Kasumi-1 (cell line): ENCODE measurements around the gene CDK6.
A peak's percentile ranks its signal among the peaks of the same experiment; 100 is the strongest.

Source experiments
- DNase-seq, 2 experiments: peaks; one replicate each; lab custom pipeline; 2025; lab: John Stamatoyannopoulos, UW

The CDK6 gene

DNA sequence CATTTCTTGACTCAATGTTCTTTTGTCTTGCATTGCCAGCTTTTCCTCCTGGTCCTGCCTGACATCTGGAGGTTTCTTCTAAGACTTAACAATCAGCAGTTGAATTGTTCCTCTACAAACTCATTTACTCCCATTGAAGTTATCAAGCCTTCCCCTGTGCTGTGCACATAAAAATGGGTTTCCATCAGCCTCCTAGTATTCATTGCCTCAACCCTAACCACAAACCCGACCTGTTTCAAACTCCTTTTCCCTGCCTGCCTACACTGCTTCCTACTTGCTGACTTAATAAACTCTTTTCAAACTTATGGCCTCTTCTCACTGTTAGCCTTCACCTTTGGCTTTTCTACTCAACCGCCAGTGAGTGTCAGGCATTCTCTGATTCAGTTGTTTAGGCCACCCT lies 9.4 kb upstream of the CDK6 start:
- DNase-seq: peak in 1 of 2 experiments; percentile 23

DNA sequence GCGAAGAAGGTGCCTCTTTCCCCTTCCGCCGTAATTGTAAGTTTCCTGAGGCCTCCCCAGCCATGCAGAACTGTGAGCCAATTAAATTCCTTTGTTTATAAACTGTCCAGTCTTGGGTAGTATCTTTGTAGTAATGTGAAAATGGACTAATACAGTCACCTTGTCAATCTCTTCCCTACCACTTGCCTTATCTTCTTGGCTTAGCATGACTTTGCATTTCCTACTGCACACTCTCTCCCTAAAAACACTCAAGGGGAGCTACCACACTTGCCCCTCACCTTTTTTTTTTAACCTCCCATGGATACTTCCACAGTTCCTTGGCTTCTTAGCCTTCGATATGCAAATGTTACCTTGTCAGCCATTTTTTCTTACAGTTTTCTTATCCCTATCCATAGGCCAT lies 7.4 kb upstream of the CDK6 start:
- no peak for DNase-seq

DNA sequence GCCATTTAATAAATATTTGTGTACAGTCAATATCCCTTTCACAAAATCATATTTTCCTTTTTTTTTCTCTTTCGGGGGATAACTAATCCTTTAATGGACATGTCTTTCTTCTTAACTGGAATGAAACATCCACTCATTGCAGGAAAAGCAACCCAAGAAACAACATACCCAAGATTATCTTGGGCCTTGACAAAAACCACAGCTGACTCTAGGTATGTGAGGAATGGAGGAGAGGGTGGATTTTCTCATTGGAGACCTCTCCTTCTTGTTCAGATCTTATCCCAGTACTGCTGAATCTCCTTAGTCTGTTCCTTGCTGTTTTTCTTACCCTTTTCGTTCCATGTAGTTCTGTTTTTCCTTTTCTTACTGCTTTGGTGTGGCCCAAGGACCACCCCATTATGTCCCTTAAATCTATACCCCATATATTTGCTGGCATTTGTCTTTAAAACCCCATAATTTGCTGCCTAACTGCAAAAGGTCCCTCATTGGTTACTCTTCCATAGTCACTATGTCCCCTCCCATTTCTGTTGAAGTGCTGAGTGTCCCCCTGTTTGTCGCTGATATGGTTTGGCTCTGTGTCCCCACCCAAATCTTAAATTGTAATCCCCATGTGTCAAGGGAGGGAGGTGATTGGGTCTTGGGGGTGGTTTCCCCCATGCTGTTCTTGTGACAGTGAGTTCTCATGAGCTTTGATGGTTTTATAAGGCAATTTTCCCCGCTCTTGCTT lies 6.8 kb upstream of the CDK6 start:
- no peak for DNase-seq

DNA sequence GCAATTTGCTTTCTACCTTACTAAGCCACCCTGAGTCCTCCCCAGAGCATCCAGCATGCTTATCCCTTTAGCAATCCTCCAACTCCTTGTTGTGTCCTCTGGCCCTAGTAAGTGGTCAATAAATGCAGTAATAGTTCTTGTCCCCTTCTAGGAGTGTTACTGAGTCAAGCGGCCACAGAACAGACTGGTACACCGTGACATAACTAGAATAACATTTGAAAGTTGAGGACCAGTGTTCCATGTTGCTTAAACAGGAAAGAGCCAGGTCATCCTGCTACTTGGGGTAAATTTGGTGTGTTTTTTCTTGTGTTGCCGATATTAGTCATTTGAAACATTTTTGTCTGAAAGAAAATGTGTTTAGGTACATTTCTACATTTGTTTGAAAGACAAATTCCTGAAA lies 4.8 kb upstream of the CDK6 start:
- no peak for DNase-seq

DNA sequence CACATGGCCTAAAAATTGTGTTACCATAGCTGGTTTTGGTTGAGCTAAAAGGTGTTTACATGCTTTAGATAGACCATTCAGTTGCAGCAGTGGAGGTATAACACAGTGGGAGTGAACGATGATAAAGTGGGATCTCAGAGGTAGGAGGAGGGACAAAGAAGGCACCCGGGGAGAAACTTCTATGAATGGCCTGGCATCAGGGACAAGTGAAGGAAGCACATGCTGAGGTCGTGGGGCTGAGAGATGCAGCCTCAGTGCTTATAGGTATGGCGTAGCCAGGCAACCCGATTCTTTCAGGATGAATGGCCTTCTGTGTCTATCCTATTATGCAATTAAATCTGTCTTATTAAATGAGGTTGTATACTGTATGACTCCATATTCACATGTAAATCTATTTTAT lies 3.9 kb upstream of the CDK6 start:
- DNase-seq: peak; percentile 33 to 42

DNA sequence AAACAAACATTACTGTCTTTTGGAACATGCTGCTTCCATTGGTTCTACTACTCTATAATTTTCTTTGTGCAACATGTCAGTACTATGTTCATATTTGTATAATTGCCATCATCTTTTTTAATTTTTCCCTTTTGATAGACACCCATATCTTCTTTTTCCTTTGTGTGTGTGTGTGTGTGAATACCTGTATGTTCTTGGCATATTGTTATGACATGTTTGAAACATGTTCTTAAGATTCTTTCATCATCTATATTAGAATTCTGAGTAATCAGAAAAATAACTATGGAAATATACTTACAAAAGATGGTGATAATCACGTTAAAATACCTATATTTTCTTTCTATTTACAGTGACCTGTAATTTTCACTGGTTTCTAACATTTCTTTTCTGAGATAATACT lies 3.5 kb upstream of the CDK6 start:
- no peak for DNase-seq

DNA sequence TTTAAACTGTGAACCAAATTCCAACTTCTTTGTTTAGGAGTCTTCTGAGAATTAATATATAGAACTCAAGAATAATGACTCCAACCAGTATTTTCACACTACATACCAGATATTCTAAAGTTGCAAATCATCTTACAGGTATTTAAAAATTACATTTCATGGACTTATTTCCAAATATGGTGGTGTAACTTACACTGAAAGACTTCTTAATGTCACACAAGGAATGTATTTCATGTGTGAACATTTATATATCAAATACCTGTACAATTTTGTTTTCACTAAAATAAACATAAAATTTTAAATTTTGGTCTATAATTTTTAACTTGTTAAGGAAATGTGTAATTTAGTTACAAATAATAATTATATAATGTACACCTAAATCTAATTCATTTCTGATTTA lies 2.6 kb upstream of the CDK6 start:
- DNase-seq: no peak

DNA sequence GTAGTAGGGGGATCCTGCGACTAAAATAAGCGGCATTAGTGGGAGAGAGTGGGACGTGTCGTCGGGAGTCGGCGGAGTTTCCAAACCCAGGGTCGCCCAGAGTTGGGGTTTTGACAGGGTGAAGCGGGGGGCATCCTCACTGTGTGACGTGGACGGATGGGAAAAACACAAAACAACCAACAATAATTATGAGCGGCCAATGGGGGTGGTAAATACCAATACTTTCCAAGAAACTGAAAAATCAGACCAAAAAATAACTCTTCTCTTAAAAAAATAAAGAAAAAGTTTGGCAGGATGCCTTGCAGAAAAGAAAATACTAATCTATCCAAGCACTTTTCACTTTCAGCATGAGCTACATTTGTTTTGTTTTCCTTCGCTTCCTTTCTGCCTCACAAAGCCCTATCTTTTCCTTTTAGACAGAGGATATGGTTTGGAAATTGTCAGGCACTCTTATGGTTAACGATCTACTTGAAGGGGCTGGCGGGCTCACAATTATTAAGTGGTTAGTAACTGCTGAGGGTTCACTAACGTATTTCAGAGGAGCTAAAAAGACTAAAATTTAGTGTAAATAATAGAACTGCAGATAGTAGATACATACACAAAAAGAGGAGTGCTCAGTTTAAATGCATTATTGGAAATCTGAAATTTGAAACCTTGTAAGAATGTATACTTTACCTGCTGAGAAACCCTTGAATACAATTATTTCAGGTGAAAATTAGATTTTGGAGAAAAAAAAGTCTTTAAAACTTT lies 802 bp upstream of the CDK6 start:
- peak; percentile 64 to 84 for DNase-seq

DNA sequence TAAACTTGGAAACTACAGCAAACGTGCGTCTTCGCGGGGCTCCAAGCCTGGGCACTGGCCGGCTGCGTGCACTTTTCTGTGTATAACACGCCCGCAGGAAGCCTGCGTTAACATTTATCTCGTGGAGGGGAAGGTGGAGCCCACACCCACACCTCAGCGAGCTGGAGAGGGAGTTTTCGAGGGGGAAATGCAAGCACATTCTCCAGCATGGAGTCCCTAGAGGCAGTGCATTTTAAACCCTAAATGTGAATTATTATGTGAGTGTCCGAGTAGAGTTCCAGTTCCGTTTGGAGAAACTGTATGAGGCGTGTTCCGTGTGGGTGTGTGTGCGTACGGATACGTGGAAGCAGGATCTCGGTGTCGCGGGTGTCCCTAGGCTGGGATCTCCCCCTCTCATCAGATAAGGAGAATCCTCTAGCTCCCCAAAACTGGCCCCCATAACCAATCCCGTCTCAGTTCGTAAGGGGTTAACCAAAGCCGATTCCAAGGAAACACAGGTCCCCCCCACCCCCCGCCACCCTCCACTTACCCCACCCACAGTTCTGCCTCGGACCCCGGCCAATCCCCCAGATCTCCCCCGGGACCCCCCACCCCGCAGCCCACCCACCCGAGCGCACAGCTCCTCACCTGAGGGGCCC lies 403 bp downstream of the CDK6 start:
- peak; percentile 58 to 76 for DNase-seq

DNA sequence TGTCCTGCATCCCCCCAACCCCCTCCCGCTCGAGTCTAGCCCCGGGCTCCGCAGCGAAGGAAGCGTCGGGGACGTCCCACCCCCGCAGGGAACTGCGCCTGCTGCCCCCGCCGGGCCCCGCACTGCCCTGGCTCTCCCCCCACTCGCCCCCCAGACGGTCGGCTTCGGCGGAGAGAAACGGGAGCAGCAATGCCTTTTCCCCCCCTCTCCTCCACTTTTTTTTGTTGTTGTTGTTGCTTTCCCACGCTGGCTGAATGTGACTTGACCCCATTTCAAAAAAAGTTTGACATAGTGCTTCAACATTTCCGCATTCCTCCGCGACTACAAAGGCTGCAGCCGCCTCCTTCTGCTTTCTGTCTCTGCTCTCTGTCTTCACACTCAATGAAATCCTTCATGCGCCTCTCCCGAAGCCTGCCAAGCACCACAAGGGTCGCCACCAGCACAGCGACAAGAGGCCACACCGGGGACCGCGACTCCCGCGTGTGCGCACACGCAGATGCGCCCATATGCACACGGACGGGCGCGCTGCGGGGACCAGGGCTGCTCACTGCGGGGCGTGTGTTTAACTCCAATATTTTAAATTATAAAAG lies 1.0 kb downstream of the CDK6 start:
- peak; percentile 60 to 68 for DNase-seq

DNA sequence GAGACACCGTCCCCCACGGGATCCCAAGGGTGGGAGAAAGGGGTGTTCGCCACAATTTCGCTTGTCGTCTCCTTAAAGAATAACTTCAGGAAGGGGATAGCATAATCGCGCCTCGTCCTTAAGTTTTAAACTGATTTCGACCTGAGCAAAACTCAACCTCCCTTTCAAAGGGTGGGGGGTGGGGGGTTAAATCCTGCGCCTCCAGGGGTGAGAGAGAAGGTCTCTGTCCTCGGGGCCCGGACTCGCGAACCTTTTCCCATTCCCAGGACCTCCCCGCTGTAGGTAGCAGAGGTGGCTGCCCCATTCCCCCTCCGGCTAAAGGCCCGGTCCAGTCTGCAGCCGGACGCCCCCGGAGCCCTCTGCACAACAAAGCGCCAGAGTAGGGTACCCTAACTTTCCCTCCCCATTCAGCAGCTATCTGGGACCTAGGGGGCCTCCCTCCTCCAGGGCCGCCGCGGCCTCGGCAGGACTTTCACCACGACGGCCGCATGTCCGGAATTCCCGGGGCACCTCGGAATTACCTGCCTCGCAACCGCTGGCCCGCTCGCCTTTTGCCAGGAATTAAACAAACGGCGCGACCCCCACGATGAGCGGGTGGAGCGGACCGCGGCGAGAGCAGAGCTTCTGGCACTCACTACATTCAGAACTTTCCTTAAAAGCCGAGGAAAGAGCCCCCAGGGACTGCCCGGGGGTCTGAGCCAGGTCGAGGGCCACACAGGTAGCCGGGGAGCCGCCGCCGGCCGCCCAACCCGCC lies 1.7 kb downstream of the CDK6 start:
- peak in 1 of 2 experiments; percentile 77 for DNase-seq

DNA sequence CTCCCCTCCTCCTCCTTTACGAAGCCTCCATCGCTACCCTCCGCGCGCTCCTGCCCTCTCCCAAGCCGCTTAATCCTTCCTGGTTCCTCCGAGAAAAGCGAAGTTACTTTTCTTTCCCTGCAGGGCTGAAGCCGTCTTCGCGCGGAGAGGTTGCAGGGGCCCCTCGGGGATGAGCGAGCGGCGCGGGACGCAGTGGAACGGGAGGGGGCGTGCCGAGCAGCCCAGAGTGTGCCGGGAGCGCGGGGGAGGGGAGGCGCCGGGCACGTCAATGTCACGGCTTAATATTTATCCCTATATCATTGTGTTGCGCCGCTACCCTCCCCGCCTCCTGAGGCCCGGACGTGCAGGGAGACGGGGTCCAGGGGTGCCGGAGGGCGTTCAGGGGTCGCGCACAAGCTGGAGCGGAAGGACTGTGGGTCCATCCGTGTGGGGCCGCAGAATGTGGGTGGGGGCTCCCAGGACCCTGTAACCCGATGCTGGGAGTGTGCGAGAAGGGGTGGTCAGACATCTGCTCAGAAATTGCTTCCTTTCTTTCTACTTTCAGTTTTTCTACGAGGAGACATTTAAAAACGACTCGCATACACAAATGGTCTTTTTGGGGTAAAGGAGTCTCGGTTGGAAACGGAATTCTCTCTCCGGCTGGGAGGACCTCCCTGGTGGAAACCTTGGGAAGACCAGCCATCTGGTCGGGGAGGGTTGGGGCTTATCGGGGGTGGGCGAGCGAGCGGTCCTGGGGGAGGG lies 2.4 kb downstream of the CDK6 start:
- DNase-seq: peak; percentile 88 to 89

DNA sequence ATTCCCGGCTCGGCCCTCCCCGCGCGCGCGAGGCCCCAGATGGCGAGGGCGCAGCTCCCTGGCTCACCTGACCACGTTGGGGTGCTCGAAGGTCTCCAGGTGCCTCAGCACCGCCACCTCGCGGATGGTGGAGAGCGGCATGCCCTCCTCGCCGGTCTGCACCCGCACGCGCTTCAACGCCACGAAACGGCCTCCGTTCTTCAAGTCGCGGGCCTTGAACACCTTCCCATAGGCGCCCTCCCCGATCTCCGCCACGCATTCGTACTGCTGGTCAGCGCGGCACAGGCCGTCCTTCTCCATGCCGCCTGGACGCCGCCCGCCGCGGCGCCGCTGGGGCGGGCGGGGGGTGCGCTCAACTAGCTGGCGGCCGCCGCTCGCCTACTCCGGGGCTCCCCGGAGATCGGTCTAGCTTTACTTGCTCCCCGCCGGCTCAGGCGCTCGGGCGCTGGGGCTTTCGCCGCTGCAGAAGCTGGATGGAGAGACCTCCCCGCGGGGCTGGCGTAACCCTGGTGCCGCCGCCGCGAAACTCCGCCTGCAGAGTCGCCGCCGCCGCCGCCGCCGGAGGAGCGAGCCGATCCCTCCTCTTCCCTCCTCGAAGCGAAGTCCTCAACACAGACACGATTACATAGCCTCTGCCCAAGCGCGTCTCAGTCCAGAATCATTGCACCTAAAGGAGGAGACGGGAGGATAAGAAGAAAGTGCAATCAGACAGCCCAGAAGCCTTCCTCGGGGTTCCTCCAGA lies 3.2 kb downstream of the CDK6 start:
- peak; percentile 53 to 60 for DNase-seq

DNA sequence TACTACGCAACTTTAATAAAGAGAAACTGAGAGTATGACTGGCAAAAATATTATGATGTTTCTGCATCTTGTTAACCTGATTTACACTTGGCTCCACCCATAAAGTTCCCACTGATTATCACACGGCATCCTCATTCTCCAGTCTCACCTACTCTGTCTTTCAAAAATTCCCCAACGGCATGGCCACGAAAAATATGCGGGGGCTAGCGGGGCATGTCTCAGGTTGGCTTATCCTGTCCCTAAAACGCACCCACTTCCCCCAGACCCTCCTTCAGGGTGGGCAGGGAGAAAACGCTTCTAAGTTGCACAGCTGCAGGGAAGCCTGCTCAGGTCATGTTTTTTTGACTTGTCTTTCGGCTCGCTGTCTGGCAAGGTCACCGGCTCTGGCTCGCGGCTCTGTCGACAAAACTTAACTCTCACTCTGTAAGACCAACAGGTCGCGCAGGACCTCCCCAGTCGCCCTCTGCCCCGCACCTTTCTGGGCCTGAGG lies 3.8 kb downstream of the CDK6 start:
- peak in 1 of 2 experiments; percentile 67 for DNase-seq

DNA sequence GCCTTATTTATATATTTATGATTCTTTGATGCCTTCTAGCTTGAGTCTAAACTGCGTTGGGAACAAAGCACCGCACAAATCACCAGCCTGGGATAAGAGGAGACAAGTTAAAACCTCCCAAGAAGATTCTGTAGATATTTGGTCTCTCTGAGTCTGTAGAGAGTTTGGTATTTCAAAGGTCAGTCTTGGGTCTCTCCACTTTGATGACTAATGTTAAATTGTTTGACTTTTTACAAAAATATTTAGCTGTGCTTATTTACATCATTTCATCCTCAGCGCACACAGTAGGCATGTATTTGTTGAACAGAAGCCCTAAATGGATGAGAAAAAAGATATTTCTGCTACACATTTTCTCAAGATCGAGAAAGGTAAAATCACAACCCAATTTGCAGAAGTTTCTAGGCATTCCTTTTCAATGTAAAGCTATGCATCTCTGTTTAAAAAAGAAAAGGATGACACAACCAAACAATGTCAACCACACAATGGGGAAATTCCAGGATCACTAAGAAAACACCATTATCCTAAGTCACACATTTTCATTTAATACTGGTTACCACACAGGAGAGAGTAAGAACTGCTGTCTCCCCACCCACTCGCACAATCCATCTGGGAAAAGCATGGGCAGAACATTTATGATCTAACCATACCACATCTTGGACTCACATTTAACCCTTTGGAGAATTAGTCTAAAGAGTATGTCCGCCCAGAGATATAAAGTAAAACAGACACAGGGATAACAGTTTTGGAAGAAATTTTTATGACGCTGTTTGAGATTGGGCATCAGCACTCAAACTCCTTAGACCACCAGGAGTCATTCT lies 4.4 kb downstream of the CDK6 start:
- peak in 1 of 2 experiments; percentile 67 for DNase-seq

DNA sequence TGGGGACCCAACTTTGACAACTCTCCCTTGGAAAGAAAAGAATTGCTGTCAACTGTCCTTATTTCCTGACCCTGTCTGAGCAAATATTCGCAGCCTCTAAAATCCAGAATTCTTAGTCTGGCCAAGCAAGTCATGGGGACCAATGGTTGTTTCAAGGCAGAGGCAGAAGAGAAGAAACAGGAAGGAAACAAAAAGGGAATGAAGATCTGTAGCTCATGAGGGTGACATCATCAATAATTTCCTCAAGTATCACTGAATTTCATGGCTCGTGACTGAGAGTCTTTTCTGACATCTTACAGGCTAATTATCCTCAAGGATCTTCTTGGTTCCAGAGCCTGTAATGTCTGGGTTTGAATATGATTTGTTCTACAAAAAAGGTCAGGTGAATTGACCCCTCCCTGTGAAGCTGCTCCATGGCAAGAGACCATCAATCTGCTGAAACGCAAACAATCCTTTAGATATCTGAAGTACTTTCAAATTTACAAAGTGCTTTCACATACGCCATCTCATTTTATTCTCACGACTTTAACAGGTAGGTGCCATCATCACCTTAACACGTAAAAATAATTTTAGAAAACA lies 5.8 kb downstream of the CDK6 start:
- peak; percentile 68 to 74 for DNase-seq

DNA sequence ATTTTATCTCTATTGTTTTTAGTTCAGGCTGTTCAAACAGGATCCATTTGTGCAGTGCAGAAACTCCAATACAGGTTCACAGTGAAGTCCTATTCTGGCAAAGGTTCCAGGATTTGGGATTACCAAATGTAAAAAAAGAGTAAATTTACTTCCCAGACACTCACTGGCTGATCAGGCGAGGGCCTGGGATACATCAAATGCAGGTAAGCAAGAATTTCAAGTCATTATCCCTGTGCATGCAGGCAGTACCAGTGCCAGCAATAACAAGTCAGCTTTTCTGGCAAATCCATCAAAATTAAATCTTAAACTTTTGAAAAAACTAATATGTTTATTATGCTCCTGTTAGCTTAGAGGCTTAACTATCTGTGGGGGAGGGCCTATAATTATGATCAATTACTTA lies 6.3 kb downstream of the CDK6 start:
- DNase-seq: no peak

DNA sequence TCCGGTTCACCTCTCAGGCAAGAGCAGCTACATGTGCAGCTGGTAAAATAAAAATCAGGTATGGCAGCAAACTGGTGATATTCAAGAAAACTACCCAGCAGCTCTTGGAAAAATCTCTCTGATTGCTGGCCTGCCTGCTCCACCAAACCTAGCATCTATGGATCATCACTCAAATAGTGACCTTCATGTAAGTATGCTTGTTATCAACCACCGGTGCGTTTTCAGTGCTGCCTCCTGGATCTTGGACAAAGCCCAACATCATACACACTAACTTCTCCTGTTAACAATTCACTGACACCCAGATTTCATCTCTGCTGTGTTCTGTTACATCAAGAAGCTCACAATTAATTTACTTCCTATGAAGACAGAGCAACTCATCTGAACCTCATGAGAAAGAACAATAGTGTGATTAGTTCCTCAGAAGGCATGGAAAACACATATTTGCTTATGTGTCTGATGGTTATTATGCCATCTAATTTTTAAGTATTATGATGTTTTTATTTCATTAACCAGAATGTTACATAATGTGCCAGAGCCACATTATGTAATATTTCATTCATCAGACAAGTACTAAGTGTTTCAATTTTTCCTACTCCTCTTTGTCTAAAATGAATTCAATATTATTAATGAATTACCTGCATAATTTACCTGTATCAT lies 8.8 kb downstream of the CDK6 start:
- peak in 1 of 2 experiments; percentile 35 for DNase-seq
